Measurements from ENCODE around the gene TEX2.
A peak's percentile ranks its signal among the peaks of the same experiment; 100 is the strongest.
"Not testable (repeated sequence)": the region's sequence is repeated elsewhere in the genome, so short reads cannot be mapped to it uniquely, and the experiment has no call there.

Gene TEX2

DNA sequence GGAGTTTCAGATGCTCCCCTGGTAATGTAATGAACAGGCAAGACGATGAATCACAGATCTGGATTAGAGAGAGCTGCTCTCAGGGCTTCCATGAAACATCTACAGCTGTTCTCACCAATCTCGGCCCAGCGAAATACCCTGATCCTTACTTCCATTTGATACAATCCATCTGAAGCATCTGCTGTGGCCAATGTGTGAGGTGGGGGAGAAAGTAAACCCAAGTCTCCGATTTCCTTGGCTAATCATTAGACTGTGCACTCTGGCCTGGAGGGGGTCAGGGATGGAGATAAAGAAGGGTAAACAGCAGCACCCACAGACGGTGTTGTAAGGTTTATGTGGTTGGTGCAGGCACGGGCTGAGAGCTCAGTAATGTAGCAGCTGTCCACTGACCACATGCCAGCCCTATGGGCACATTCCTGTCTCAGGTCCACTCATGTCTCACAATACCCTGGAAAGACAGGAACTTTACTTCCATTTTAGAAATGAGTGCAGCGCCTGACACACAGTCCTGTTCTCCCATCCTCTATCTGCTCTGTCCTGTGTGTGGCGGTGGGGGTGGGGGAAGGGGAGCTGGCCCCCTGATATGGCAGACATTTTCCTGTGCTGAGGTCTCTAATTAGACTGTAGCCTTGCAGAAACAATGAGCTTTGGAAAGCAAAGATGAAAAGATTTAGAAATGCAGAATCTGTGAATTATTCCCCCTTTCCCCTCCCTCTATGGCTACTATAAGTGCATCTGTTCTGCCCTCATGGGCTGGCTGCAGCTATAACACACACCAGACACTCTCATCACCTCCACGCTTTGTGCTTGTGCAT is 84.8 kb downstream of the TEX2 start:
- DNase-seq = no peak

DNA sequence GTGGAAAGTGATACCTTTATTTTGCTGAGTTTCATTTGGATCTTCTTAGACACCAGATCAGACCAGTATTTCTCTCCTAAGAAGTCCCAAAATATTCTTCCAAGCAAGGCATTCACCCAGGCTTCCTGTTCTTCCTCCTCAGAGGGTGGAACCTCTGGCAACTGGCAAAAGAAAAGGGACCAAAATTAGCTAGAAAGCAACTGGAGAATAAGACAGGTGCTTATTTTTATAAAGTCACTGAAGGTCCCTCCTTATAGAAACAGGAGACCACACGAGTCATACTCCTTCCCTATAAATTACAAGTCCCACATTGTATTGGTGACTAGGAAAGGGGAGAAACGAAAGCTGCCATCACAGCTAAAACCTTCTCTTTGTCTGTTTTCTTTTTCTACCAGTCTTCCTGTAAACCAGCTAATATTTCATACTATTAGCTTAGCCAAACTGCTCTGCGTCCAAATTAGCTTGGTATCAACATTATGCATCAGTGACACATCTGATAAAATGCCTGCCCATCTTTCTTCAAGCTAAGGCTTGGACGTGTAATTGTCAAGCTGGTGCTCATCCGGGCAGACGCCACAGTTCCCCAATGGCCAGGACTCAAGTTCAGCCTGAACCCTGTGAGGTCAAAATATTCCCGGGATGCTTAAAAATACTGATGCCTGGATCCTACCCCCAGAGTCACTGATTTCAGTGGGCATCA is 85.6 kb downstream of the TEX2 start:
- no peak for DNase-seq

DNA sequence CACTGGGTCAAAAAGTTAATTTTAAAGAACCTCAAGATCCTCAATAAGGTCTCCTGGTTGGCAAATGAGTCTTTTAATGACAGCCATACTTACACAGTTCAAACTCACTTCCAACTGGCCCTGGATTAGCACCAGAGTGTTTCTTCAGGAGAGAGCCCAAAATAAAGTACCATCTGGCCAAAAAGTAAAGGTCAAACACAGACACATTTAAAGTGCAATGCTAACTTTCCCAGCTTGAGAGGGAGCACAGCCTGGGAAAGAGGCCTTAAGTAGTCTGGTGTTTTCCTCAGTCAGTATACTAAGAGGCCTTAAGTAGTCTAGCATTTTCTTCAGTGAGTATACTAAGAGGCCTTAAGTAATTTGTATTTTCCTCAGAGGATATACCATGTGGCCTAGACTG is 86.5 kb downstream of the TEX2 start:
- no peak for DNase-seq

DNA sequence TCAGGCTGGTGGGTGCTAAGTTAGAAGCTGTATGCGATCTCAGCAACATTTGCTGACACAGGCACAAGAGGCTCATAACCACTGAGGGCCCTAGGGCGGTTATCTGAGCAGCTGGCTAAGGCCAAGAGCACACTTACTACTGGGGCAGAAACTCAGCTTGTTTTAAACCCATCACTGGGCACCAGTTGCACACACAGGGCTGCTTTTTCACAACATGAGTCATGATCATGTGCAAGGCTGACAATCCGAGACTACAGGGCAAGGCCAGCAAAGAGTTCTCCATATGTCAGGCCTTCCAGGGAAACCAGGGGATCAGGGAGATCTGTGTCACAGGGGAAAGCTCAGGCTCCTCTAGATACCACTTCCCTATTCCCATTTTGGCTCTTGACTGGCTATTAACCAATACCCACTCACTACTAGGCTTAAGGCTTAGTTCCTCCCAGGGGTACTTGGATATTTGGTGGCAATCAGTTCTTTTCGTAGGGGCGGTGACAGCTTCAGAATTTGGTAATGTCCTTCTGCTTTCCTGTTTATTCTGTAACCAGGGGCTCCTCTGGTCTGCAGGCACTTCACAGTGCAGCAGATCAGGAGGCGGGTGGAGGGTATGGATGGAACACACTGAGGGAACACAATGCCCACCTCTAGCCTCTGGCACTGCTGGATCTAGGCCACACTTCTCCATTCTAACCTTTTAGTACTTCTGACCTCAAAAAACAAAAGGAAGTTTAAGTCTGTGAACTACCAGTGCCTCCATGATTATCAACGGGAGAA is 88.2 kb downstream of the TEX2 start:
- DNase-seq = peak; percentile 49

DNA sequence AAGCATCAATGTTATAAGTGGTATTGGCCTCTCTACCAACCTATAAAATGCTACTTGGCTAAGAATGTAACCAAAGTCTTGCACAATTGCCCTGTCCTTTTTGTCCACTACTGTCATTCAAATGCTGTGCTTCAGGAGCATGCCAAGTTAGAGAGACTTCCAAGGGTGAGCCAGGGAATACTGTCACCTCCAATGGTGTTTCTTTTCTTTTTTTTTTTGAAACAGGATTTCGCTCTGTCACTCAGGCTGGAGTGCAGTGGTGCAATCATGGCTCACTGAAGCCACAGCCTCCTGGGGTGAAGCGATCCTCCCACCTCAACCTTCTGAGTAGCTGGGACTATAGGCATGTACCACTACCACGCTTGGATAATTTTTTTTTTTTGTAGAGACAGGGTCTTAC is 89.4 kb downstream of the TEX2 start:
- no peak for DNase-seq

DNA sequence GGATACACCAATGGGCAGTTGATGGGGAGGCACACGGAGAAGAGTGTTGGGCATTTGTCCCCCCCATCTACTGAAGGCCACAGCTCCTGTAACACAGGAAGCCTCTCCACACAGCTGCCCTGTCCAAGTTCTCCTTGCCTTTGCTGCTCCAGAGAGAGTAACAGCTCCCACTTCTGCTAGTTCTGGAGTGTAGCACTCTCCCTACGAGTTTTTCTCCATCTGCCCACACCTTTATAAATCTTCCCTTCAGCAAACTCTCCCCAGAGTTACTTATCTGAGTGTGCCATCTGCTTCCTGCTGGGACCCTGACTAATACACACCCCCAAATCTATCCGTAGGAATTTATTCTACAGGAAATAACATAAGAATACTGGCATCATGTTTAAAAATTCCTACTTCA is 90.5 kb downstream of the TEX2 start:
- DNase-seq = no peak

DNA sequence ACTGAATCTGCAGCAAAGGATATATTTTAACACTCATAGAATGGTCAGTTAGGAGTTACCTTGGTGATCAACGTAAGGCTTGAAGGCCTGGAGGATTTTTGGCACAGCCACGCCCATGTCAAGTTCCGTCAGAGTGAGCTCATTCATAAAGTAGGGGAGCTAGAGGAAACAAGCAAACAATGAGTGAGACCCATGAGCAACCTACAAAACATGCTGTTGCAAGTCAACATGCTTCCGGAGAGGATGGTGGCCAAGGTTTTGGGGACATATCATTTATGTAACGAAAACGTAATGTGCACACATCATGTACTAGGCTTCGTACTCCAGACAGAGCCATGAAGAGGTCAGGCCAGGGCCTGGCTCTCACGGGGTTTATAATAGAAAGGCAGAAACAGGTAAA is 92.0 kb downstream of the TEX2 start:
- DNase-seq = no peak

DNA sequence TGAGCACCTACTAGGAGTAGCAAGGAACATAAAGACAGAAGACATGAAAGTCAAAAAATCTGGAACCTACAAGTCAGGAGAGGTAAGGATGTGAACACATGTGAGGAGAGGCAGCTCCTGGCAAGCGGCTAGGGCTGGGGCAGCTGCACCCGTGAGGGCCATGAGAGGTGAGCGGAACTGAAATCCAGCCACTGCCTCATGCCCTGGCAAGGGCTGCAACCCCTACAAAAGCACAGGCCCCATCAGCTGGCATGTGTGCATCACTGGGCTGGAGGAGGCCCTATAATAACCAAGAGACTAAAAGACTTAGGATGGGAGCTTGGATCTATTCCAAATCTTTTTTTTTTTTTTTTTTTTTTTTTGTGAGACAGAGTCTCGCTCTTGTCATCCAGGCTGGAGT is 92.8 kb downstream of the TEX2 start:
- no peak for DNase-seq

DNA sequence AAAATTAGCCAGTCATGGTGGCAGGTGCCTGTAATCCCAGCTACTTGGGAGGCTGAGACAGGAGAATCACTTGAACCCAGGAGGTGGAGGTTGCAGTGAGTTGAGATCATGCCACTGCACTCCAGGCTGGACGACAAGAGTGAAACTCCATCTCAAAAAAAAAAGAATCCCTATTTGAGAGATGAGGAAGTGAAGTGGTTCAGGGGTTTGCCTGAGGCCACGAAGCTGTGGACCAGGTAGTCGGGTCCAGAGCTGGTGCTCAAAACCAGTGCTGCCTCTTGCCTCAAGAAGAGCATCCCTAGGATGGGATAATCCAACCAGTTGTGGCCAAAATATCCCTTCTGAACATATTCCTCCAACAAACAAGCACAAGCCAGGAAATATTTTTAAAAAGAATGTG is 95.4 kb downstream of the TEX2 start:
- not testable (repeated sequence) for DNase-seq

DNA sequence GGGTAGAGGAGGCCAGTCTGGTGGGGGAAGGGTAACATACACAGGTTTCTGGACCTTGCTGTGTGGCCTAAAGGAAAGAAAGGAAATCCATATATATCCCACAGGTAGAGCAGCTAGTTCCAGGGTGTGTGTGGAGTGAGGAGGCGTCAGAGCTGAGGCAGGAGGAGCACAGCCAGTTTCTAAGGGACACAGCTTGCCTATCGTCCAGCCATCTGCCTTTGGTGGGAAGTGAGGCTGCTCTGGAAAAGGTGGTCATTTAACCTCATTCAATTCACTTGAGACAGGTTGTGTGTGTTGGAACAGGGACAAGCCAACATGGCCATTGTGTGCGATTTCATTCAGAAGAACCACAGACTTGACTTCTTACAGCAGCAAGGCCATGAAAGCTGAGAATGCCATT is 96.2 kb downstream of the TEX2 start:
- DNase-seq = no peak

DNA sequence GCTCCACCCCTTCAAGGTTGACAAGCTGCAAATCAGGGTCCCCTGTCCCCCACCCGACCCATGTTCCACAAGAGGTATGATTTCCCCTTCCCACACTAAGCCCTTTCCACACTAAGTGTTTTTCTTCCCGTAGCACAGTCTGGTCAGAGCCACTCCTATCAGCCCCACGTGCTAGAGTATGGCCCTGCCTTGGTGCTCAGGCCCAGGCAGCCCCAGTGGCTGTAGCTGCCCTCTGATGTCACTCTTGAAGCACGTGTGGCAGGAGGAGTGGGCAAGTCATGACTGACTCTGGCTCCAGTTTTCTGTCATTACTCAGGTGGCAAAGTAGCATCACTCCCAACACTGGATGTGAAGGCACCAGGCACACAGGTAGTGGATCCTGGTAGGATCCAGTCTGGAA is 97.7 kb downstream of the TEX2 start:
- DNase-seq = no peak

DNA sequence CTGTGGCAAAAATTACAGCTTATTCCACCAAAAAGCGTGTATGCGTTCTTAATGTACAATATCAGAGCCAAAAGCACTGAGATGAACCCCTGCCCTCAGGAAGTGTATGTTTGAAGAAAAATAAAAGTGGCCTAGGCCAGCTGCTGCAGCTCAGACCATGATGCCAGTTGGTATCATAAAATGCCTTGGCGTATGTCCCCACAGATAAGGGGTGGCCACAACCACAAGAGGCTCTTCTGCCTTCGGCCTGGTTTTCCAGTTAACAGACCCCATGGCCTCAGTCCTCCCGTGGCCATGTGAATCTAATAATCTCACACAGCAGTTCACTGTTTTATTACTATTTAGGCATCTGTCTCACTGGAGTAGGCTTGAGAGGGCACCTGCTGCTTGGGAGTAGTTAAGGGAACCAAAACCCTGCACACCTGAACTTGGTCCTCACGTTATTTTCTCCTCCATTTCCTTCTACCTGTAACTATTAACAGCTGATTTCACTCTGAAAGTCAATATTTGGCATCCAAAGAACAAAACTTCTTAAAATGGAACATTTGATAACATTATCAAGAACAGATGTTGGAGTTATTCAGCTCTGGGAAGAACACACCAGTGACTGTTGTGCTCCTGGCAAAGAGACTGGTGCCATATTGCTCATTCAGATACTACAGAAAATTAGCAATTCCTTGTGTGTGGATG is 98.3 kb downstream of the TEX2 start:
- DNase-seq = no peak

DNA sequence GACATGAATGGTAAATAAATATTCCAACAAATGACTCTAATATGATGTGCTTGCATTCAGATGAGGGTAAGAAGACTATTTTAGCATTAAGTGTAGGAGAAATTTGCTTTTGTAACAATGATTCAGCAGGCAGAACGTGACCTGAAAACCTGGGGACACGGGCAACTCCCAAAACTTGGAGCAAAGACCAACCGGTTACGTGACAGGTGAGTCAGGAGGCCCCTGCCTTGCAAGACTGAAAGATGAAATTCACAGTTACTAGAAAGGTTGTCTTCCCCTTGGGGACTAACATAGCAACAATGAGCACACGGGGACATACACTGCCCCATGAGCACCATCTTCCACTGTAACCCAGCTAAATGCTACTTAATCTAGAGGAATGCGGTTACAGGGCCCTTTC is 99.6 kb downstream of the TEX2 start:
- no peak for DNase-seq

DNA sequence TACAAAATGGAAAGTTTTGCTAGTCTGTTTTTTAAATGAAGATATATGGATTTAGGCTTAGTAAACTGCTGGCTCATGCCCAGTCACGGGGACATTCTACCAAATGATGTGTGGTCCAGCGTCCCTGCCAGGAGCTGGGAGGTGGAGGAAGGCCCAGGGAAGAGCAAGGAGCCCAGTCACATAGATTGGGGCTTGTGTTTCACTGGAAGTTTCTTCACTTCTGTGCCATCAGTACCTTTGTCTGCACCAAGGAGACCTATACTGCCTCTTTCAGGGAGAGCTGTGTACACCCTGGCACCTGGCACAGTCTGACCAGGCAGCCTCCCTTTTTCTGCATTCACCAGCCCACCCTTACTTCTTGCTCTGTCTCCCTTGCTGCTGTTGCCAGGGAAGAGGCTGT is 100.5 kb downstream of the TEX2 start:
- DNase-seq = no peak

DNA sequence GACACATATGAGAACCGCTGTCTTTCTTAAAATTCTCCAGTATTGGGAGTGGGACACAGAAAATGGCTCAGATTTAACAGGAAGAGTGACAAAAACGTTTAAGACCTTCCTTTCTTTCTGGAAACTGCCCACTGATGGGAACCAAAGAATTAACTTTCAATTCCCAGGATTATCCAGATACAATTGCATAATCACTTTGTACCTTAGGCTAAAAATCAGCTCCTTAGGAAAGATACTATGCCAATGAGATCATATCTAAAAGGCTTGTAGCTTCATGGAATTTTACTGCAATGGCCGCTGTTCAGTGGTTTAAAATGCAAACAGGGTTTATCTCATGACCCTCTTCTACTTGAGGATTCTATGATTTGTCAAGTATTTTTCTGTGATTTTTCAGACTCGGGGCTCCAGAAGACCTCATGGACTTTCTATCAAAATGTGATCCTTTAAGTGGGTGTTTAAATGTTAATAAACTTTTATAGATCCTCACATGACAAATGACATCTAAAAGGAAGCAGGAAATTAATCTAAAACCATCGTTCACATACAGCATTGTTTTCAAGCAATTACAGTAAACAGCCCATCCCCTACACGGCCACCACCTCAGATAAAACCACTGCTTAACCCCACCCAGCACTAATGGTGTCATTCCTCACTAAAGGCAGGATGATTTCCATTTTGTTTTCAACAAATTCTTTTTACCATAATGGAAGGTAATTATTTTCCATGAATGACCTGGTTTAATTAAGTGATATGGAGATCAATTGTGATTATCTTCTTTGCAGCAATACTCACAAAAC is 101.5 kb downstream of the TEX2 start:
- no peak for DNase-seq

DNA sequence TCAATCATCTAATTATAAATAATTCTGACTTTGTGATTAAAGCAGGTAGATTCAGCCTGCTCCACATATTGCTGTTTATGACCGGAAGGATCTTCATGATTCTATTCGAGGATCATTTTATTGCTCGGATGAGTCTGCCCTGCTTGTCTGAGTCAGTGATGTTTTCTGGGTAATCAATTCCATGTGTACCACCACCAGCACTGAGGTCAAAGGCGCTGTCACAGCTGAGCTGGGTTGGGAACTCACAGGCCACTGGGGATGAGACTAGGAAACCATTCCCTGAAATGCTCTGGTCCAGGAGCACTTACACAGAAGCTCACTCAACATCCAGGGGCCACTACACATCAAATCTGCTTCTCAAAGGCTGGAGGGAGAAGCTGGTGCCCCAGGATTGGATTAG is 102.7 kb downstream of the TEX2 start:
- DNase-seq = no peak

DNA sequence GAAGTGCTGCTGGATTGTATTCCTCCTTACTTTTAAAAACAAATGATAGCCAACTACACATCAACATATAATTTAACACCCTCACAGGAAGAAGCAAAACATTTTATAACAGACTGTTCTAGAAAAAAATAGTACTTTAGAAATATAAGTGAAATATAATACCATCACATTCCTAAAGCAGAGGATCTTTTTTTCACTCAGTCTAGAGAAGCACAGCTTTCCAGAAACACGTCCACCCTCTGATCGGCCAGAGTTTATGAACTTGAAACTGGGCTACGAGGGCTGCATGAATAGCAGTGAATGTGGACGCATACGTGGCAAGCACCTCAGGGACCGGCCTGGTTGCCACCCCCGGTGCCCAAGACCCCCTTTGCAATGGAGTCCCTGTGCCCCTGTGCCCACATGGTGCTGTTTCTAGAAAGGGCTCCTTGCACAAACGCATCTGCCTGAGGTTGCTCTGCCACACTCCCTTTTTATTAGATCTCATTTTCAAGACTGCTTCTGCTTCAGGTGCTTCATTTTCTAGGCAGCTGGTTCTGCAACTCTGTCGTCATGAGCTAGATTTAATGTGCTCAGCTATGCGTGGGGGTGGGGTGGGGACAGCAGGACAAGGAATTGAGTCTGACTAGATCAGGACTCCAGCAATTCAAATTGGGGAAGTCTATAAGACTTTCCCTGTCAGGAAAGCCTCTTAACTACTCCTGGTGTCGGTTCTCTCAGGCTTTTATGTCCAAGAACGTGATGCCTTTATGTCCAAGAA is 104.0 kb downstream of the TEX2 start:
- no peak for DNase-seq

DNA sequence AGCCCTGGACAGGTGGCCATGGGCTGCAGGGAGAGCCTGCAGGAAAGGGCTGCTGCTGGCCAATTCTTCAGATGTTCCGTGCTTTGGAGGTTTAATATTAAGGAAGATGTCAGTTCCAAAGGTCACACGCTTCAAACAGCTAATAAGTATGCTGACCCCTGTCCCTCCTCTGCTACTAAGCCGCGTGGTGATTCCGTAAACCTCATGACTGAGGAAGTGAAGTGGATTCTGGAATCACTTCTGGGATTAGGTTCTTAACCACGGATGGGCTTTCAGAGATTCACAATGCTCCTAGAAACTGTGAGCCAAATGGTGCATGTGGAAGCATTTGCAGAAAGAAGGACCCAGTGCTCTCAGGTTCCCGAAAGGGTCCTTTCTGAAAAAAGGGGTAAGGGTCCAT is 104.7 kb downstream of the TEX2 start:
- no peak for DNase-seq

DNA sequence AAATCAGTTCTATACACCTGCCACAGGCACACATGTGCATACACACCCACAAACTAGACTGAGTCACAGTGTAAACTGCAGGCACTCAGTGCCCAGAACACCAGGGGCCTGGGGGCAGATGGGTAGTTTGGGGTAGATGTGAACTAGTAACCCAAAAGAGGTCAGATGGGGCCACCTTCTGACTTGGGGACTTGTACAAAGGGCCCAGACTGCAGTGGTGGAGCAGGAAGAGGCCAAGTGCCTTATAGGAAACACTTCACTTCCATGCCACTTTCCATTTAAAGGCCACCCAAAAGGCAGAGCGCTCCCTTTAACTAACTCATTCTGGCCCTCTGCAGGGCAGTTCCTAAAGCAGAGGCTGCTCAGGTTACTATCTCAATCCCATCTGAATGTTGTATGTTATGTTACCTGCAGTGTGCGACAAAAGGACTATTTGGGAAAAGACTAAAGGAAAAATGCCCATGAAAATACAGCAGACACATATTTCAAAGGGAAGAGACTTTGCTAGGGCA is 105.3 kb downstream of the TEX2 start:
- no peak for DNase-seq

DNA sequence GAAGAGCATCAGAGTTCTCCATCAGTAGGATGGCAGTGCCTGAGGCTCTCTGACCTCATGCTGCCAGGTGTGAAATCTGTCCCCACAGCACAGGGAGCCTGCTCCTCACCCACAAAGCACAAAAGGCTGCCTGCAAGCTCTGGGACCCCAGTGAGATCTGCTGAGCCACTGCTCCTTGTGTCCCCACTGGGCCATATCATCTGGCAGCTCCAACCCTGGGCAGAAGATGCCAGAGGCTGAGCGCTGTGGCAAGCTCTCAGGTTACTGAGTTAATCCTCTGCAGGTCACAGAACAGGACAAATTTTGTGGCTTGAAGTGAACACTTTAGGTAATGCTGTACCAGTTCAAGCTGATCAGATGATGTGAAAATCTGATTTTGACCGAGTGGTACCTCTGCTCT is 106.4 kb downstream of the TEX2 start:
- peak; percentile 25 for DNase-seq
